Skeletal muscle satellite cell (primary cell): Measurements from ENCODE around the gene TSPO2.
"Not testable (repeated sequence)": the region's sequence is repeated elsewhere in the genome, so short reads cannot be mapped to it uniquely, and the experiment has no call there.

Experiments
- H3K27me3 ChIP-seq: 2 replicates; pipeline ENCODE4 v1.7.0; 2013; ENCODE audit warnings: low read length; ENCODE audit not compliant: control insufficient read depth, insufficient read depth
- H3K36me3 ChIP-seq: 2 replicates; pipeline ENCODE4 v1.7.0; 2013; ENCODE audit warnings: mild to moderate bottlenecking, control low read depth, low read length; ENCODE audit not compliant: insufficient read depth
- H3K4me1 ChIP-seq: 2 replicates; pipeline ENCODE4 v1.7.0; 2013; ENCODE audit warnings: low read length; ENCODE audit not compliant: control insufficient read depth, insufficient read depth
- H3K4me2 ChIP-seq: 2 replicates; pipeline ENCODE4 v1.7.0; 2013; ENCODE audit warnings: mild to moderate bottlenecking, low read length
- H3K4me3 ChIP-seq: 2 replicates; pipeline ENCODE4 v1.7.0; 2013; ENCODE audit warnings: low read length
- H3K9ac ChIP-seq: 2 replicates; pipeline ENCODE4 v1.7.0; 2013; ENCODE audit warnings: mild to moderate bottlenecking, low read depth, low read length, moderate library complexity
- H3K9me3 ChIP-seq: replicated peaks from 2 replicates; pipeline ENCODE4 v1.7.0; 2013; ENCODE audit warnings: mild to moderate bottlenecking, control low read depth, low read length

TSPO2 gene

GRCh38 chr6:41009669-41010068 is 32.6 kb upstream of the TSPO2 start:
- Histone ChIP-seq H3K9me3 (no peaks in the 10 kb centered on the region), H3K36me3 (no peaks in the 10 kb centered on the region), H3K4me3 (no peak overlapping the region), H3K9ac (no peak overlapping the region), H3K4me1 (no peaks in the 10 kb centered on the region), H3K4me2 (no peak overlapping the region), H3K27me3 (peaks cover 19% of the 10 kb centered on the region)

GRCh38 chr6:41011673-41012072 is 30.6 kb upstream of the TSPO2 start:
- no peak overlapping the region for H3K9ac ChIP-seq
- peaks cover 16% of the 10 kb centered on the region for H3K27me3 ChIP-seq
- no peak overlapping the region for H3K4me2 ChIP-seq
- no peaks in the 10 kb centered on the region for H3K36me3 ChIP-seq
- H3K4me1 ChIP-seq = no peaks in the 10 kb centered on the region
- no peak overlapping the region for H3K4me3 ChIP-seq
- H3K9me3 ChIP-seq = no peaks in the 10 kb centered on the region

- H3K36me3 ChIP-seq = no peaks in the 10 kb centered on the region
- no peak overlapping the region for H3K4me2 ChIP-seq
- H3K9ac ChIP-seq = no peak overlapping the region
- H3K4me1 ChIP-seq = no peaks in the 10 kb centered on the region
- no peaks in the 10 kb centered on the region for H3K9me3 ChIP-seq
- no peak overlapping the region for H3K4me3 ChIP-seq
- H3K27me3 ChIP-seq = peaks cover 11% of the 10 kb centered on the region
Measured at GRCh38 chr6:41013466-41014153, 28.7 kb upstream of the TSPO2 start.

- H3K4me1 ChIP-seq = no peaks in the 10 kb centered on the region
- peaks cover 5% of the 10 kb centered on the region for H3K27me3 ChIP-seq
- H3K36me3 ChIP-seq = no peaks in the 10 kb centered on the region
- H3K9ac ChIP-seq = no peak overlapping the region
- H3K4me3 ChIP-seq = no peak overlapping the region
- H3K9me3 ChIP-seq = no peaks in the 10 kb centered on the region
- H3K4me2 ChIP-seq = no peak overlapping the region
Measured at GRCh38 chr6:41014780-41015179, 27.5 kb upstream of the TSPO2 start.

GRCh38 chr6:41015860-41016259 is 26.4 kb upstream of the TSPO2 start:
- H3K9me3 ChIP-seq, H3K4me3 ChIP-seq, H3K27me3 ChIP-seq, H3K9ac ChIP-seq, H3K4me2 ChIP-seq, H3K36me3 ChIP-seq, H3K4me1 ChIP-seq: not testable (repeated sequence)

- no peak overlapping the region for H3K4me2 ChIP-seq
Measured at GRCh38 chr6:41017663-41018062, 24.6 kb upstream of the TSPO2 start.

GRCh38 chr6:41021832-41022231 is 20.4 kb upstream of the TSPO2 start:
- Histone ChIP-seq H3K9me3 (no peaks in the 10 kb centered on the region), H3K9ac (no peak overlapping the region), H3K27me3 (no peaks in the 10 kb centered on the region), H3K36me3 (no peaks in the 10 kb centered on the region), H3K4me2 (no peak overlapping the region), H3K4me1 (no peaks in the 10 kb centered on the region), H3K4me3 (no peak overlapping the region)

More at GRCh38 chr6:41017663-41018062, 24.6 kb upstream of the TSPO2 start:
- Histone ChIP-seq H3K9ac (no peak overlapping the region), H3K4me3 (no peak overlapping the region), H3K27me3 (no peaks in the 10 kb centered on the region), H3K4me1 (no peaks in the 10 kb centered on the region), H3K9me3 (no peaks in the 10 kb centered on the region), H3K36me3 (no peaks in the 10 kb centered on the region)

- Histone ChIP-seq H3K9me3 (no peaks in the 10 kb centered on the region), H3K9ac (no peak overlapping the region), H3K4me1 (peaks cover 2% of the 10 kb centered on the region), H3K4me3 (no peak overlapping the region), H3K27me3 (no peaks in the 10 kb centered on the region), H3K36me3 (no peaks in the 10 kb centered on the region), H3K4me2 (no peak overlapping the region)
Measured at GRCh38 chr6:41022294-41022693, 20.0 kb upstream of the TSPO2 start.

- H3K4me3 ChIP-seq = no peak overlapping the region
- H3K36me3 ChIP-seq = no peaks in the 10 kb centered on the region
- no peak overlapping the region for H3K4me2 ChIP-seq
- H3K9me3 ChIP-seq = no peaks in the 10 kb centered on the region
- no peaks in the 10 kb centered on the region for H3K27me3 ChIP-seq
- peaks cover 10% of the 10 kb centered on the region for H3K4me1 ChIP-seq
- no peak overlapping the region for H3K9ac ChIP-seq
Measured at GRCh38 chr6:41023114-41023513, 19.2 kb upstream of the TSPO2 start.

GRCh38 chr6:41025966-41026530 is 16.2 kb upstream of the TSPO2 start:
- Histone ChIP-seq H3K36me3 (no peaks in the 10 kb centered on the region), H3K27me3 (no peaks in the 10 kb centered on the region), H3K4me3 (no peak overlapping the region), H3K4me2 (no peak overlapping the region), H3K9ac (no peak overlapping the region), H3K4me1 (peaks cover 16% of the 10 kb centered on the region), H3K9me3 (no peaks in the 10 kb centered on the region)

GRCh38 chr6:41027241-41027640 is 15.0 kb upstream of the TSPO2 start:
- H3K9ac ChIP-seq = peak overlapping the region; percentile 86
- no peaks in the 10 kb centered on the region for H3K36me3 ChIP-seq
- H3K4me2 ChIP-seq = peak overlapping the region; percentile 94
- H3K4me1 ChIP-seq = peaks cover 16% of the 10 kb centered on the region
- H3K27me3 ChIP-seq = no peaks in the 10 kb centered on the region
- H3K9me3 ChIP-seq = no peaks in the 10 kb centered on the region
- H3K4me3 ChIP-seq = peak overlapping the region; percentile 76
